ENCODE data around the gene PAPOLG. TPM values are rescaled to one million over a fixed set of nuclear protein-coding genes. Genes with fewer than 3 reads are reported as not detected.
A peak's percentile ranks its signal among the peaks of the same experiment; 100 is the strongest.
"Not testable (repeated sequence)": the region's sequence is repeated elsewhere in the genome, so short reads cannot be mapped to it uniquely, and the experiment has no call there.

Gene PAPOLG
- total RNA-seq, 1 donor from 2014 or later, result 20.9 TPM

- DNase-seq (ENCODE audit: extremely low spot score, unreplicated experiment), result peak; percentile 60
- Mint-ChIP-seq H3K4me3 (no peak overlapping the region), H3K9me3 (peaks cover 6% of the 10 kb centered on the region), H3K4me1 (ENCODE audit: unreplicated experiment) (peaks cover 14% of the 10 kb centered on the region), H3K36me3 (no peaks in the 10 kb centered on the region), H3K27ac (peak overlapping the region; percentile 29), H3K27me3 (peaks cover 1% of the 10 kb centered on the region)
- TF ChIP-seq CTCF (conservative IDR thresholded peaks at IDR 0.05), result no peak
Observed at GRCh38 chr2:60808330-60808801, 52.3 kb downstream of the PAPOLG start.

- Mint-ChIP-seq H3K4me3 (no peak overlapping the region), H3K4me1 (ENCODE audit: unreplicated experiment) (peaks cover 13% of the 10 kb centered on the region), H3K9me3 (peaks cover 6% of the 10 kb centered on the region), H3K27me3 (peaks cover 16% of the 10 kb centered on the region), H3K27ac (no peak overlapping the region), H3K36me3 (no peaks in the 10 kb centered on the region)
- no peak for TF ChIP-seq CTCF (conservative IDR thresholded peaks at IDR 0.05)
- DNase-seq (ENCODE audit: extremely low spot score, unreplicated experiment), result no peak
Observed at GRCh38 chr2:60811491-60812375, 55.7 kb downstream of the PAPOLG start.

GRCh38 chr2:60817191-60817590 lies 61.1 kb downstream of the PAPOLG start:
- not testable (repeated sequence) for H3K4me1 Mint-ChIP-seq (ENCODE audit: unreplicated experiment); H3K9me3 Mint-ChIP-seq; H3K36me3 Mint-ChIP-seq; H3K27ac Mint-ChIP-seq; H3K4me3 Mint-ChIP-seq
- H3K27me3 Mint-ChIP-seq, result peaks cover 16% of the 10 kb centered on the region
- DNase-seq (ENCODE audit: extremely low spot score, unreplicated experiment), result peak; percentile 48

GRCh38 chr2:60818272-60818671 lies 62.2 kb downstream of the PAPOLG start:
- Mint-ChIP-seq H3K4me1 (ENCODE audit: unreplicated experiment) (no peaks in the 10 kb centered on the region), H3K4me3 (no peak overlapping the region), H3K27ac (no peak overlapping the region), H3K36me3 (no peaks in the 10 kb centered on the region), H3K9me3 (no peaks in the 10 kb centered on the region), H3K27me3 (peaks cover 16% of the 10 kb centered on the region)
- DNase-seq (ENCODE audit: extremely low spot score, unreplicated experiment), result peak; percentile 20
- TF ChIP-seq CTCF (conservative IDR thresholded peaks at IDR 0.05), result no peak

GRCh38 chr2:60819155-60819862 lies 63.2 kb downstream of the PAPOLG start:
- H3K27ac Mint-ChIP-seq, result no peak overlapping the region

More at GRCh38 chr2:60819155-60819862, 63.2 kb downstream of the PAPOLG start:
- H3K36me3 Mint-ChIP-seq, result no peaks in the 10 kb centered on the region
- H3K4me3 Mint-ChIP-seq, result no peak overlapping the region
- H3K9me3 Mint-ChIP-seq, result no peaks in the 10 kb centered on the region
- H3K27me3 Mint-ChIP-seq, result peaks cover 7% of the 10 kb centered on the region
- DNase-seq (ENCODE audit: extremely low spot score, unreplicated experiment), result peak; percentile 60
- no peak for TF ChIP-seq CTCF (conservative IDR thresholded peaks at IDR 0.05)
- H3K4me1 Mint-ChIP-seq (ENCODE audit: unreplicated experiment), result no peaks in the 10 kb centered on the region

Measured in type B pancreatic cell (in vitro differentiated cells).